GM21619 (cell line): ENCODE results near the gene DENND5B.
A peak's percentile ranks its signal among the peaks of the same experiment; 100 is the strongest.
"Not testable (repeated sequence)": the region's sequence is repeated elsewhere in the genome, so short reads cannot be mapped to it uniquely, and the experiment has no call there.

Experiments
- ATAC-seq: cut with Tn5 transposase; IDR thresholded peaks from one replicate; pipeline ENCODE4 v1.9.1; 2021; ENCODE audit not compliant: unreplicated experiment

The DENND5B gene

GRCh38 chr12:31558521-31558920 is 32.4 kb downstream of the DENND5B start:
- no peak for ATAC-seq

GRCh38 chr12:31557707-31558106 is 33.2 kb downstream of the DENND5B start:
- no peak for ATAC-seq

- not testable (repeated sequence) for ATAC-seq
These were observed 35.5 kb downstream of the DENND5B start for GRCh38 chr12:31555466-31555865.

GRCh38 chr12:31550590-31550989 is 40.3 kb downstream of the DENND5B start:
- not testable (repeated sequence) for ATAC-seq

GRCh38 chr12:31536672-31537071 is 54.3 kb downstream of the DENND5B start:
- ATAC-seq, result no peak

- ATAC-seq, result no peak
These were observed 57.5 kb downstream of the DENND5B start for GRCh38 chr12:31533470-31533869.

- ATAC-seq, result no peak
These were observed 59.0 kb downstream of the DENND5B start for GRCh38 chr12:31531893-31532292.

- ATAC-seq, result no peak
These were observed 62.8 kb downstream of the DENND5B start for GRCh38 chr12:31528095-31528494.

- ATAC-seq, result no peak
These were observed 63.9 kb downstream of the DENND5B start for GRCh38 chr12:31527083-31527482.

- no peak for ATAC-seq
These were observed 64.8 kb downstream of the DENND5B start for GRCh38 chr12:31526158-31526546.

- ATAC-seq, result no peak
These were observed 65.3 kb downstream of the DENND5B start for GRCh38 chr12:31525496-31526157.

- ATAC-seq, result peak; percentile 84
These were observed 66.0 kb downstream of the DENND5B start for GRCh38 chr12:31524791-31525495.

GRCh38 chr12:31523306-31523705 is 67.6 kb downstream of the DENND5B start:
- ATAC-seq, result no peak

- ATAC-seq, result no peak
These were observed 68.3 kb downstream of the DENND5B start for GRCh38 chr12:31522607-31523006.

GRCh38 chr12:31521964-31522363 is 69.0 kb downstream of the DENND5B start:
- ATAC-seq, result no peak

- no peak for ATAC-seq
These were observed 71.4 kb downstream of the DENND5B start for GRCh38 chr12:31519511-31519910.

GRCh38 chr12:31518680-31519227 is 72.2 kb downstream of the DENND5B start:
- no peak for ATAC-seq

GRCh38 chr12:31517994-31518393 is 72.9 kb downstream of the DENND5B start:
- no peak for ATAC-seq

GRCh38 chr12:31516702-31517101 is 74.2 kb downstream of the DENND5B start:
- ATAC-seq, result no peak

GRCh38 chr12:31514912-31515311 is 76.0 kb downstream of the DENND5B start:
- ATAC-seq, result no peak

- no peak for ATAC-seq
These were observed 80.9 kb downstream of the DENND5B start for GRCh38 chr12:31510034-31510433.

GRCh38 chr12:31508436-31509150 is 82.3 kb downstream of the DENND5B start:
- ATAC-seq, result no peak
